SK-N-SH treated with all-trans-retinoic acid at 6 μM for 48 hours (cell line): ENCODE measurements around the gene UGT1A9.

ENCODE experiments used
- ATAC-seq: fragments of 200-7000 bp; cut with Tn5 transposase; 3 replicates; pipeline ENCODE4 v1.9.1; 2020; ENCODE audit warnings: mild to moderate bottlenecking, moderate library complexity
- BACH2 ChIP-seq: fragments of 250-450 bp; sonication (Bioruptor Pico); IDR thresholded peaks from 2 replicates; pipeline ENCODE4 v1.9.0; 2021; ENCODE audit warnings: mild to moderate bottlenecking, borderline replicate concordance
- CREB5 ChIP-seq: fragments of 250-450 bp; sonication (Bioruptor Pico); IDR thresholded peaks from 2 replicates; pipeline ENCODE4 v1.5.1; 2020; ENCODE audit warnings: low read depth, mild to moderate bottlenecking, moderate library complexity
- CSDC2 ChIP-seq: fragments of 250-450 bp; sonication (Bioruptor Pico); IDR thresholded peaks from 2 replicates; pipeline ENCODE4 v1.5.0; 2020; ENCODE audit warnings: mild to moderate bottlenecking, moderate library complexity
- ESRRG ChIP-seq: fragments of 250-450 bp; sonication (Bioruptor Pico); IDR thresholded peaks from 2 replicates; pipeline ENCODE4 v1.6.1; 2021; ENCODE audit warnings: mild to moderate bottlenecking
- GLIS3 ChIP-seq: fragments of 250-450 bp; sonication (Bioruptor Pico); IDR thresholded peaks from 2 replicates; pipeline ENCODE4 v1.5.0; 2020; ENCODE audit warnings: mild to moderate bottlenecking, moderate library complexity
- ISL1 ChIP-seq: fragments of 250-450 bp; sonication (Bioruptor Pico); IDR thresholded peaks from 2 replicates; pipeline ENCODE4 v2.1.2; 2022; ENCODE audit warnings: mild to moderate bottlenecking, moderate library complexity
- OSR1 ChIP-seq: fragments of 250-450 bp; sonication (Bioruptor Pico); IDR thresholded peaks from 2 replicates; pipeline ENCODE4 v1.8.0; 2022; ENCODE audit warnings: moderate library complexity, mild to moderate bottlenecking, inconsistent platforms
- PATZ1 ChIP-seq: fragments of 250-450 bp; sonication (Bioruptor Pico); IDR thresholded peaks from 2 replicates; pipeline ENCODE4 v1.8.0; 2020; ENCODE audit warnings: mild to moderate bottlenecking, moderate library complexity, borderline replicate concordance
- POU6F1 ChIP-seq: fragments of 250-450 bp; sonication (Bioruptor Pico); IDR thresholded peaks from 2 replicates; pipeline ENCODE4 v1.8.0; 2021; ENCODE audit warnings: low read depth, mild to moderate bottlenecking, moderate library complexity, borderline replicate concordance
- PPARA ChIP-seq: fragments of 250-450 bp; sonication (Bioruptor Pico); IDR thresholded peaks from 2 replicates; pipeline ENCODE4 v1.5.0; 2020; ENCODE audit warnings: mild to moderate bottlenecking, borderline replicate concordance
- RARB ChIP-seq: fragments of 250-450 bp; sonication (Bioruptor Pico); IDR thresholded peaks from 2 replicates; pipeline ENCODE4 v1.8.0; 2021; ENCODE audit warnings: mild to moderate bottlenecking, moderate library complexity
- SNAI2 ChIP-seq: fragments of 250-450 bp; sonication (Bioruptor Pico); IDR thresholded peaks from 2 replicates; pipeline ENCODE4 v1.5.0; 2020; ENCODE audit warnings: mild to moderate bottlenecking, moderate library complexity
- TOX ChIP-seq: fragments of 250-450 bp; sonication (Bioruptor Pico); IDR thresholded peaks from 2 replicates; pipeline ENCODE4 v1.8.0; 2021; ENCODE audit warnings: mild to moderate bottlenecking, moderate library complexity, borderline replicate concordance
- TSHZ2 ChIP-seq: fragments of 250-450 bp; sonication (Bioruptor Pico); IDR thresholded peaks from 2 replicates; pipeline ENCODE4 v1.5.0; 2020; ENCODE audit warnings: mild to moderate bottlenecking, moderate library complexity
- ZC3H10 ChIP-seq: fragments of 250-450 bp; sonication (Bioruptor Pico); IDR thresholded peaks from 2 replicates; pipeline ENCODE4 v1.5.1; 2021; ENCODE audit warnings: mild to moderate bottlenecking, moderate library complexity
- ZFP3 ChIP-seq: fragments of 250-450 bp; sonication (Bioruptor Pico); IDR thresholded peaks from 2 replicates; pipeline ENCODE4 v1.5.0; 2020; ENCODE audit warnings: mild to moderate bottlenecking, moderate library complexity
- ZFP30 ChIP-seq: fragments of 450-650 bp; formaldehyde crosslinking; IDR thresholded peaks from 2 replicates; pipeline ENCODE4 v1.5.0; 2022; ENCODE audit warnings: mild to moderate bottlenecking, moderate library complexity
- ZNF565 ChIP-seq: fragments of 450-650 bp; formaldehyde crosslinking; conservative IDR thresholded peaks from 2 replicates; pipeline ENCODE4 v1.5.0; 2020; ENCODE audit warnings: low read depth, mild to moderate bottlenecking, moderate library complexity
- ZNF70 ChIP-seq: fragments of 450-650 bp; formaldehyde crosslinking; IDR thresholded peaks from 2 replicates; pipeline ENCODE4 v1.5.0; 2020; ENCODE audit warnings: mild to moderate bottlenecking, moderate library complexity
- ZNF8 ChIP-seq: fragments of 450-650 bp; formaldehyde crosslinking; IDR thresholded peaks from 2 replicates; pipeline ENCODE4 v1.5.0; 2020; ENCODE audit warnings: mild to moderate bottlenecking, moderate library complexity

The UGT1A9 gene

GRCh38 chr2:233638836-233639235 lies 32.9 kb upstream of the UGT1A9 start:
- no peak for ATAC-seq
- no peak for TF ChIP-seq ZFP30 (CRISPR knock-in tag)
- no peak for TF ChIP-seq ZC3H10 (CRISPR knock-in tag)
- TF ChIP-seq RARB (CRISPR knock-in tag), result no peak
- TF ChIP-seq ZNF565 (CRISPR knock-in tag), result no peak
- no peak for TF ChIP-seq PPARA (CRISPR knock-in tag)
- TF ChIP-seq ESRRG (CRISPR knock-in tag), result no peak
- no peak for TF ChIP-seq ZFP3 (CRISPR knock-in tag)
- TF ChIP-seq SNAI2, result no peak
- TF ChIP-seq POU6F1, result no peak
- TF ChIP-seq ZNF70 (CRISPR knock-in tag), result no peak
- no peak for TF ChIP-seq TOX (CRISPR knock-in tag)
- TF ChIP-seq ZNF8 (CRISPR knock-in tag), result no peak
- TF ChIP-seq ISL1 (CRISPR knock-in tag), result no peak
- TF ChIP-seq OSR1 (CRISPR knock-in tag), result no peak
- TF ChIP-seq GLIS3 (CRISPR knock-in tag), result no peak
- TF ChIP-seq PATZ1 (CRISPR knock-in tag), result no peak

- no peak for ATAC-seq
These were observed 31.8 kb upstream of the UGT1A9 start for GRCh38 chr2:233639860-233640259.

More at GRCh38 chr2:233639860-233640259, 31.8 kb upstream of the UGT1A9 start:
- TF ChIP-seq GLIS3 (CRISPR knock-in tag) (no peak), SNAI2 (no peak), ZNF70 (CRISPR knock-in tag) (no peak), TOX (CRISPR knock-in tag) (no peak), ZC3H10 (CRISPR knock-in tag) (no peak), BACH2 (CRISPR knock-in tag) (no peak), ESRRG (CRISPR knock-in tag) (no peak), PPARA (CRISPR knock-in tag) (no peak), POU6F1 (no peak), RARB (CRISPR knock-in tag) (no peak), ISL1 (CRISPR knock-in tag) (no peak), ZNF8 (CRISPR knock-in tag) (no peak), CREB5 (no peak), CSDC2 (CRISPR knock-in tag) (no peak), ZNF565 (CRISPR knock-in tag) (no peak), TSHZ2 (CRISPR knock-in tag) (no peak), ZFP30 (CRISPR knock-in tag) (no peak), PATZ1 (CRISPR knock-in tag) (no peak)
